Anterior cingulate cortex (tissue), 58 donors: ENCODE results near the gene RCN2.
"Not testable (repeated sequence)": the region's sequence is repeated elsewhere in the genome, so short reads cannot be mapped to it uniquely, and the experiment has no call there.

ENCODE experiments used
- DNase-seq, 58 donors: peaks; one replicate each; lab custom pipeline; 2025; lab: John Stamatoyannopoulos, UW

RCN2 gene, protein sequence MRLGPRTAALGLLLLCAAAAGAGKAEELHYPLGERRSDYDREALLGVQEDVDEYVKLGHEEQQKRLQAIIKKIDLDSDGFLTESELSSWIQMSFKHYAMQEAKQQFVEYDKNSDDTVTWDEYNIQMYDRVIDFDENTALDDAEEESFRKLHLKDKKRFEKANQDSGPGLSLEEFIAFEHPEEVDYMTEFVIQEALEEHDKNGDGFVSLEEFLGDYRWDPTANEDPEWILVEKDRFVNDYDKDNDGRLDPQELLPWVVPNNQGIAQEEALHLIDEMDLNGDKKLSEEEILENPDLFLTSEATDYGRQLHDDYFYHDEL

DNA sequence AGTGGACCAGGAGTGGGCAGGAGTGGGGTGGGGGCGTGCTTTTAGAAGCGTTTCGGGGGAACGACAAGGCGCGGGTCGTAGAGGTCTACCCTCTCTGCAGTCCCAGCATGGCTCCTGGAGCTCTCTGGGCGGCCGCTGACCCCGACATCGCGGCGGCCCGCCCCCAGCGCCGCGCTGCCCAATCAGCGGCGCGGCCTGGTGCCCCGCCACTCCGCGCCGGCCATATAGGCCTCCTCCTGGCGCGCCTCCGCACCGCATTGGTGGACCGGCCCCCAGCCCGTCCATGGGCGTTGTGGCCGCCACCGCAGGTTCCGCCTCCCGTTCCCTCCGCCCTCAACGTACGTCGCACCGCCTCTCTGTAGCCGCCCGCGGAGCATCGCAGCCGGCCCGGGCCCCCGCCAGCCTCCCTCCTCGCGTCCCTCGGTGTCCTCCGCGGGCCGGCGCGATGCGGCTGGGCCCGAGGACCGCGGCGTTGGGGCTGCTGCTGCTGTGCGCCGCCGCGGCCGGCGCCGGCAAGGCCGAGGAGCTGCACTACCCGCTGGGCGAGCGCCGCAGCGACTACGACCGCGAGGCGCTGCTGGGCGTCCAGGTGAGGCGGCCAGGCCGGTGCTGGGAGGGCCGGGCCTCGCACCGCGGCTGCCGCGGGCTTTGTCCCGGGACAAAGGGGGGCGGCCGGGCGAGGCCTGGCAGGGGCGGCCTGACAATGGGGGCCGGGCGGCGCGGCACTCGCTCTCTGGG is at the start of gene RCN2:
RCN2 (plus strand) TSS at position 353 of the 738 bp plus-strand sequence; CDS start at position 446, 93 bp downstream.
- peak; percentile 48 to 96 (median 91) for DNase-seq

DNA sequence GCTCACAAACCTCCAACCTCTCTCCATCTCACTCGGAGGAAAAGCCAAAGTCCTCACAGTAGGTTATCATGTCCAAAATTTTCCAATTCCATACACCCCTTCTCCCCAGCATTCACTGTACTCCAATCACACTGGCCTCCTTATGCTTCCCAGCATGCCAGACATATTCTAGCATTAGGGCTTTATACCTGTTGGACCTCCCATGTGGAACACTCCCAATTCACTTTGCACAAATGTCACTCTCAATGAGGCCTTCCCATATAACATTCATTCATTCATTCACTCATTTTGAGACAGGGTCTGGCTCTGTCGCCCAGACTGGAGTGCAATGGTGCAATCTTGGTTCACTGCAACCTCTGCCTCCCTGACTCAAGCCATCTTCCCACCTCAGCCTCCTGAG is 46.3 kb upstream of the RCN2 start:
- no peak for DNase-seq

DNA sequence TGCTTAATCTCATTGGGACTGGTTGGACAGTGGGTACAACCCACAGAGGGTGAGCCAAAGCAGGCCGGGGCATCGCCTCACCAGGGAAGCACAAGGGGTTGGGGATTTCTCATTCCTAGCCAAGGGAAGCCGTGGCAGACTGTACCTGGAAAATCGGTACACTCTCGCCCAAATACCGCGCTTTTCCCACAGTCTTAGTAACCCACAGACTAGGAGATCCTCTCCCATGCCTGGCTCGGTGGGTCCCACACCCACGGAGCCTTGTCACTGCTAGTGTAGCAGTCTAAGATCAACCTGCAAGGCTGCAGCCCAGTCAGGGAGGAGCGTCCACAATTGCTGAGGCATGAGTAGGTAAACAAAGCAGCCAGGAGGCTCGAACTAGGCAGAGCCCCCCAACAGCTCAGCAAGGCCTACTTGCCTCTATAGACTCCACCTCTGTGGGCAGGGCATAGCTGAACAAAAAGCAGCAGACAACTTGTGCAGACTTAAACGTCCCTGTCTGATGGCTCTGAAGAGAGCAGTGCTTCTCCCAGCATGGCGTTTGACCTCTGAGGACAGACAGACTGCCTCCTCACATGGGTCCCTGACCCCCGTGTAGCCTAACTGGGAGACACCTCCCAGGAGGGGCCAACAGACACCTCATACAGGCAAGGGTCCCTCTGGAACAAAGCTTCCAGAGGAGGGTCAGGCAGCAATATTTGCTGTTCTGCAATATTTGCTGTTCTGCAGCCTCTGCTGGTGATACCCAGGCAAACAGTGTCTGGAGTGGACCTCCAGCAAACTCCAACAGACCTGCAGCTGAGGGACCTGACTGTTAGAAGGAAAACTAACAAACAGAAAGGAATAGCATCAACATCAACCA is 44.0 kb upstream of the RCN2 start:
- DNase-seq: not testable (repeated sequence)

DNA sequence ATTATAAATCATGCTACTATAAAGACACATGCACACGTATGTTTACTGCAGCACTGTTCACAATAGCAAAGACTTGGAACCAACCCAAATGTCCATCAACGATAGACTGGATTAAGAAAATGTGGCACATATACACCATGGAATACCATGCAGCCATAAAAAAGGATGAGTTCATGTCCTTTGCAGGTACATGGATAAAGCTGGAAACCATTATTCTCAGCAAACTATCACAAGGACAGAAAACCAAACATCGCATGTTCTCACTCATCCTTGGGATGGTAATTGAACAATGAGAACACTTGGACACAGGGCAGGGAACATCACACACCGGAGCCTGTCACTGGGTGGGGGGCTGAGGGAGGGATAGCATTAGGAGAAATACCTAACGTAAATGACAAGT is 38.7 kb upstream of the RCN2 start:
- not testable (repeated sequence) for DNase-seq

DNA sequence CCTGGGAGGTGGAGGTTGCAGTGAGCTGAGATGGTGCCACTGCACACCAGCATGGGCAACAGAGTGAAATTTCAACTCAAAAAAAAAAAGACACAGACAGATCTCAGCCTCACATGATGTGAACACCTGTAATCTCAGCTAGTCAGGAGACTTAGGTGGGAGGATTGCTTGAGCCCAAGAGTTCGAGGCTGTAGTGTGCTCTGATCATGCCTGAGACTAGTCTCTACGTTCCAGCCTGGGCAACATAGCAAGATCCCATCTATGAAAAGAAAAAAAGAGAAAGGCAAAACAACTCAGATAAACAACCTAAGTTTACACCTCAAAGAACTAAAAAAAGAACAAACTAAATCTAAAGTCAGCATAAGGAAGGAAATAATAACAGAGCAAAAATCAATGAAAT is 37.4 kb upstream of the RCN2 start:
- no peak for DNase-seq

DNA sequence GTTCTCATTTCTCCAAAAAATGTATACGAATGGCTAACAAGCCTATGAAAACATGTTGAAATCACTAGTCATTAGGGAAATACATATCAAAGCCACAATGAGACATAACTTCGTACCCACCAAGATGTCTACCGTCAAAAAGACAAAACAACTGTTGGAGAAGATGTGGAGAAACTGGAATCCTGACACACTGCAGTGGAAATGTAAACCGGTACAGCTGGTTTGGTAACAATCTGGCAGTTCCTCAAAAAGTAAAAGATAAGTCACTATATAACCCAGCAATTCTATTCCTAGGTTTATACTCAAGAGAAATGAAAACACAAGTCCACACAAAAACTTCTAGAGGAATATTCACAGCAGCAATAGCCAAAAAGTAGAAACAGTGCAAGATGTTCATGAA is 33.4 kb upstream of the RCN2 start:
- DNase-seq: no peak

DNA sequence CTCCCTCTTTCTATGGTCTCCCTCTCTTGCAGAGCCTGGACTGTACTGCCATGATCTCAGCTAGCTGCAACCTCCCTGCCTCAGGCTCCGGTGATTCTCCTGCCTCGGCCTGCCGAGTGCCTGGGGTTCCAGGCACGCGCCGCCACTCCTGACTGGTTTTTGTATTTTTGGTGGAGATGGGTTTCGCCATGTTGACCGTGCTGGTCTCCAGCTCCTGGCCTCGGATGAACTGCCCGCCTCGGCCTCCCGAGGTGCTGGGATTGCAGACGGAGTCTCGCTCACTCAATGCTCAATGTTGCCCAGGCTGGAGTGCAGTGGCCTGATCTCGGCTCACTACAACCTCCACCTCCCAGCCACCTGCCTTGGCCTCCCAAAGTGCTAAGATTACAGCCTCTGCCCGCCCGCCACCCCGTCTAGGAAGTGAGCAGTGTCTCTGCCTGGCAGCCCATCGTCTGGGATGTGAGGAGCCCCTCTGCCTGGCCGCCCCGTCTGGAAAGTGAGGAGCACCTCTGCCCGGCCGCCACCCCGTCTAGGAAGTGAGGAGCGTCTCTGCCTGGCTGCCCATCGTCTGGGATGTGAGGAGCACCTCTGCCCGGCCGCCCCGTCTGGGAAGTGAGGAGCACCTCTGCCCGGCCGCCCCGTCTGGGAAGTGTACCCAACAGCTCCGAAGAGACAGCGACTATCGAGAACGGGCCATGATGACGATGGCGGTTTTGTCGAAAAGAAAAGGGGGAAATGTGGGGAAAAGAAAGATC is 32.2 kb upstream of the RCN2 start:
- DNase-seq: not testable (repeated sequence)

DNA sequence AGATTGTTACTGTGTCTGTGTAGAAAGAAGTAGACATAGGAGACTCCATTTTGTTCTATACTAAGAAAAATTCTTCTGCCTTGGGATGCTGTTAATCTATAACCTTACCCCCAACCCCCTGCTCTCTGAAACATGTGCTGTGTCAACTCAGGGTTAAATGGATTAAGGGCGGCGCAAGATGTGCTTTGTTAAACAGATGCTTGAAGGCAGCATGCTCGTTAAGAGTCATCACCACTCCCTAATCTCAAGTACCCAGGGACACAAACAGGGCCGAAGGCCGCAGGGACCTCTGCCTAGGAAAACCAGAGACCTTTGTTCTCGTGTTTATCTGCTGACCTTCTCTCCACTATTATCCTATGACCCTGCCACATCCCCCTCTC is 31.6 kb upstream of the RCN2 start:
- DNase-seq: not testable (repeated sequence)

DNA sequence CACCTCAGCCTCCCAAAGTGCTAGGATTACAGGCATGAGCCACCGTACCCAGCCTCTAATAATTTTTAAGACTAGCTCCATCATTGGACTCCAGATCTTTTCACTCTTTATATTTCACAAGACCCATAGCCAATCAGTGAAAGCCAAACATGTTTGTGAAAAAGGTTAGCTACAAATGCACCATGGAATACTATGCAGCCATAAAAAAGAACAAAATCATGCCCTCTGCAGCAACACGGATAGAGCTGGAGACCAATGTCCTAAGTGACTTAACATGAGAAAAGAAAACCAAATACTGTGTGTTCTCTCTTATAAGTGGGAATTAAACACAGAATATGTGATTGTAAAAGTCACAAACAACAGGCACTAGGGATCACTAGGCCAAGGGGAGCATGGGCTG is 29.6 kb upstream of the RCN2 start:
- DNase-seq: no peak

DNA sequence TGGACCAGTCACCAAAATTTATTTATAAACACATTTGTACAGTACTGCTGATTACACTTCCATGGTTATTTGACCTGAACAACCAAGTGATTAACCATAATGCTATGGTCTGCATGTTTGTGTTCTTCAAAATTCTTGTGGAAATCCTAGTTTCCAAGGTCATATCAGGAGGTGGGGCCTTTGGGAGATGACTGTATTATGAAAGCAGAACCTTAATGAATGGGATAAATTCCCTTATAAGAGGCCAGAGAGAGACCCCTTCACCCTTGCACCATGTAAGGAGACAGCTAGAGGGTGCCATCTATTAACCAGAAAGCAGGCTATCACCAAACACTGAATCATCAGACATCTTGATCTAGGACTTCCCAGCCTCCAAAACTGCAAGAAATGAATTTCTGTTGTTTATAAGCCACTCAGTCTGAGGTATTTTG is 28.3 kb upstream of the RCN2 start:
- DNase-seq: peak in 2 of 58 donors; percentile 7 to 31

DNA sequence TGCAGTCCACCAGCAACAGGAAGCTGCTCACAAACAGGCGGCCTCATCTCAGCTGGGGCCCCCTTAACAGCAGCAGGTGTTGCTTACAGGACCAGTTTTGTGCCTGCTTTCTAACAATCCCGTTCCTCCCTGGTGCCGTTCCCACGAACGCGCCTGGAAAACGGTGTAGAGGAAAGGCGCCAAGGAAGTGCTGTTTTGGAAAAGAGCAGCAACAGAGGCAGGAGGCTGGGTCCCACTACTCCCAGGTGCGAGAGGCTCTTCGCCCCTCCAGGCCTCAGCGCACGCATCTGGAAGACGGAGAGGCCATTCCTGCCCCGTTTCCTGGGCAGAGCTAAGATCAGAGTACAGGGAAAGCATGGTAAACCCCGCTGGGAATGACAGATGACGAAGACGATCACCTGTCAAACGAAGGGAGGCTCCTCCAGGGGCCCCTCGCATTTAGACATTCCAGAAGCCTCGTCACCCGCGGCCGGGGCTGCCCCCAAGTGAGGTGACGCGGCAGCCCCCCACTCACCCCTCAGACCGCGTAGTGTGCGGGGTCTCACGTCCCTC is 27.0 kb upstream of the RCN2 start:
- DNase-seq: peak in 35 of 58 donors; percentile 3 to 68 (median 31)

DNA sequence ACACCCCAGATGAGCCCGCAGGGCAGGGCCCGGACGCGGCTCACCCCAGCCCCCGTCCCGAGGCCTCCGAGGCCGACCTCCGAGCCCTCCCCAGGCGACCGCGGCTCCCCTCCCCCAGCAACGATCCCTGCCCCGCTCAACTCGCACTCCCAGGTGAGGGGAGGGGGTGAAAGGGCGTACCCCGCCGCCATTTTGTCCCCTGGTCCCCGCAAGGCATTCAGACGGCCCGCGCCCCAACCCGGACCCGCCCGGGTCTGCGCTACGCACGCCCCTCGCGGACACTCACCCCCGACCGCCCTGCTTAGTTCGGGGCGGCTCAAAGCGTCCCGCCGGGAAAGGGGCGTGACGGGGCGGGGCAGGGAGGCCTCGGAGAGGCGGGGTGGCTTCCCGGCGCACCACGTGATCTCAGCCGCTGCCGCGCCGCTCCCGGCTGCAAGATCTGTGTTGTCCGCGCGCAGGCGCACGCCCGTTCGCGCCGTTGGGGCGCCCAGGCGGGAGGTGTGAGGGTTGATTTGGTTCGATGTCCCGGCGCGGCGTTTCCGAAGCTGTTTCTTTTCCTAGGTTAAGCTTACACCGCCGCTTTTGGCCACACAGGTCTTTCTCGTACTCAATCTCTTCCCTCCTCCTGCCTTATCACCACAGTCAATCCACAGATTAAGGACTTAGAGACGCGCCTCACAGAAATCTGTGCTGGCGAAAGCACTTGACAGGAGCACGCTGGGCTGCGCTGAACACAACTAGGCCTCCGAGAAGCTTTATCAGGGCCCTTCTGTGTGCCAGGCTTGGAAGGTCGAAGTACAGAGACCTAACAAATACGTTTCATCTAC is 26.3 kb upstream of the RCN2 start, which contains the start of gene SCAPER:
SCAPER (minus strand) TSS at position 328 of the 827 bp plus-strand sequence. CDS start 21,523 bp downstream, outside the sequence.
- DNase-seq: peak; percentile 49 to 95 (median 88)

DNA sequence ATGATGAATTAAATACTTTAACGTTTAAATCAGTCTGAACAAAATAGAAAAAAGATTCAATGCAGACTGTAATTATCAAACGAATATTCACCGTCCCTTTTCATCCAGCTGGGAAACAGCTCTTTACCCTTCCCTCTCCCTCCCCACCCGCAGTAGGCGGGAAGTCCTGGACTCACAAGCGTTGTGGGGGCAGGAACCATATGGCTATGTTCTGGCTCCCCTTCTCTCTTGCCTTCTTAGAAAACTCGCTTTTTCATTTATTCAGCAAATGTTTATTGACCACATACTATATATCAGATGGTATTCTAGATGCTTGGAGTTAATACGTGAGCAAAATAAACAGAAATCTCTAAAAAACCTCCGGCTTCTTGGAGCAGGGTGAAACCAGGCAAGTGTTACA is 25.7 kb upstream of the RCN2 start:
- DNase-seq: peak in 17 of 58 donors; percentile 5 to 55 (median 30)

DNA sequence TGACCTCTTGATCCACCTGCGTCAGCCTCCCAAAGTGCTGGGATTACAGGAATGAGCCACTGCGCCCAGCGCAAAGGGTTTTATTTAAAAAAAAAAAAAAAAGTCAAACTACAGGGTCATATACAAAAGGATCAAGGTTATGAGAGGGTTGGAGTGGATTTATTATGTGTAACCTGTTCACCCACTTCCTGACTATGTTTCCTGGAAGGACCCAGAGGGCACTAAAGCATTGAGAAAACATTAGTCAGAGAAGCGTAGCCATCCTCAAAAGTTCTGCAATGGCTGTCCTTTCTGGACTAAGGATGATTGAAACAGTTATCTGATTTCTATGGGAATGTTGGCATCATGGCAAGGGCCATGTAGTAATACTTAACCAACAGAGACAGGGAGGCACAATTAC is 19.1 kb upstream of the RCN2 start:
- DNase-seq: no peak

DNA sequence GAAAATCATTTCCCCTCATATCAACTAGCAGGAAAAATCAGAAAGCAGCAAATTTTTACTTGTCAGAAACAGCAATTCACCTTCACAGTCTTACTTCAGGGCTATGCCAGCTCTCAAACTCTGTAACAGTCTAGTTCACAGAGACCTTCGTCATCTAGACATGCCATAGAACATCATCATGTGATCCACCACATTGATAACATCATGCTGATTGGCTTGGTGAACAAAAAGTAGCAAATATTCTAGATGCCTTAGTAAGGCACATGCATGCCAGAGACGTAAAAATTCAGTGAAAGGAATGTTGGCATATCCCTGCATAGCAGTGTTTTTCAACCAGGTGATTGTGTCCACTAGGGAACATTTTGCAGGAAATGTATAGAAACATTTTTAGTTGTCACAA is 17.8 kb upstream of the RCN2 start:
- no peak for DNase-seq

DNA sequence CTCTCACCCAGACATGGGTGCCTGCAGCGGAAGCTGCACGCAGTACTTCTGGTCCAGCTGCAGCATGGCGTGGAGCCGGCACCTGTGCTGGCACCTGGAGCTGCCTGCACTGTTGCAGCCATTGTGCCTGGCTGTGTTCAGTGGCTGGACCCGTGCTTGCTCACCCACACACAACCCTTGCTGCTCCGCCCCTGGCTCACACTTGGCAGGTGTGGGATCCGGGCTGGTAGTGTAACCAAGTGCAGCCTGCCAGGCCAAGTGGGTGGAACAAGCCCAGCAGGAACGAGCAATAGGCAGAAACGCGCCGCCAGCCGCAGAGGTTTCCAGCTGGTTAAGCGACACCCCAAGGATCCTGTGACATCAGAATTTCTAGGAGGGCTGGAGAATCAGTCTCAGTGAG is 15.2 kb upstream of the RCN2 start:
- peak in 8 of 58 donors; percentile 1 to 21 (median 8) for DNase-seq

DNA sequence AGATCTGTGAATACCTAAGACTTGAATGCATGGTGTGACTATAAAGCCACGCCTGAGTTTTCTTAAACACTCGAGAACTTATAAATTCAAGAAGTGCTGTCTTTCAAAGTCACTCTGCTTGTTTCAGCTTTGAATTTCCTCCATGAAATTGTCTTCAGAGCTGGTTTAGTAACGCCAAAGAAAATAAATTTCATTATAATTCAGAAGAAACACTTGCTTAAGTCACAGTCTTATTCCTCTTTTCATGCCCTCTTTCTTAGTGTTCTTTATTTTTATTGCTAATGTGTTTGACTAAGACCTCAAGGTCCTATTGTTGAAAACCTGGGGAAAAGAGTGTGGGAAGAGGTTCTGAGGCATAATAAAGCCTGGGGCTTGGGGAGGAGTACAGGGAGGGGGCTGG is 3.3 kb upstream of the RCN2 start:
- DNase-seq: no peak

DNA sequence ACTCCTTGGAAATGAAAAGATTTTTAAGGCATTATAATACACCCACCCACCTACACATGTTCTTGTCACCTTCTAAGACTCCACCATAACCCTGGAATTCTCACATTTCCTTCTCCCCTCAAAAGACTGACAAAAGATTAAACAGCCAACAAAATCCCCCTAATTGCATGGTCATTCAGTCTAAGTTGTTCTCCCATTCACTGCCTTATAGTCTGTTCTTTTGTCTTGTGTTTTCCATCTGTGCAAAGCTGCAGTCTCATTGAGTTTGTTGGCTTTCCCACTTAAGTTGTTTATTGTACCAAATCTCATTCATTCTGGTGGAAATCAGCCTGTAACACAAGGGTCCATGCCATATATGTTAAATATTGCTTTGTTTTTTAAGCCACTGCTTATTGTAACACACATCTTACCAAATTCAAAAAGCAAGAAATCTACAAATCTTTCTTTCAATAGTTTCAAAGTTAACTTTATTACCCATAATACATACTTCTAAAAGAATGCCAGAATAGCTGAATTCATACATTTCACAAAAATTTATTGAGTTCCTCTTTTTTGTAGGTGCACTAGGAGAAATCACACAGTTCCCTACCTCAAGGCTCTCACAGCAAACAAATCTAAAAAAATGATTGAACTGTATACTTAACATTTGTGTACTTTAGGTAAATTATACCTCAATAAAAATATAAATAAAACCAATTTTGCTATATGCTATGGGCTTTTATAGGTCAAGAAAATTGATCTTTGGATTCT is 2.4 kb upstream of the RCN2 start:
- DNase-seq: no peak
